Central memory CD8-positive, alpha-beta T cell (primary cell): ENCODE results near the gene COPE.
A peak's percentile ranks its signal among the peaks of the same experiment; 100 is the strongest.

Source experiments
- ATAC-seq: fragments of 150-1000 bp; cut with Tn5 transposase; replicated peaks from 2 replicates; pipeline ENCODE4 v1.10.0; 2022; ENCODE audit warnings: mild to moderate bottlenecking, moderate FRiP score, moderate number of reproducible peaks; ENCODE audit not compliant: poor library complexity, severe bottlenecking; ENCODE audit errors: extremely low read depth
- DNase-seq, 2 donors: peaks; one replicate each; pipeline ENCODE4 v3.0.0; 2021; ENCODE audit warnings: low spot score in 2 of 2
- H3K27ac Mint-ChIP-seq: one replicate; pipeline ENCODE4 v1.8.0; 2022; ENCODE audit warnings: low read depth, mild to moderate bottlenecking, moderate library complexity, mixed read lengths
- H3K27me3 Mint-ChIP-seq: one replicate; pipeline ENCODE4 v1.8.0; 2022; ENCODE audit warnings: mixed read lengths
- H3K36me3 Mint-ChIP-seq: one replicate; pipeline ENCODE4 v1.8.0; 2022; ENCODE audit warnings: mild to moderate bottlenecking, moderate library complexity, mixed read lengths; ENCODE audit not compliant: insufficient read depth
- H3K4me1 Mint-ChIP-seq: one replicate; pipeline ENCODE4 v1.8.0; 2022; ENCODE audit warnings: mixed read lengths
- H3K4me3 Mint-ChIP-seq: one replicate; pipeline ENCODE4 v1.8.0; 2022; ENCODE audit warnings: mild to moderate bottlenecking, moderate library complexity, mixed read lengths
- H3K9me3 Mint-ChIP-seq: one replicate; pipeline ENCODE4 v1.8.0; 2022; ENCODE audit warnings: mixed read lengths

COPE gene

GRCh38 chr19:18893587-18894253 is 25.5 kb downstream of the COPE start:
- peaks cover 5% of the 10 kb centered on the region for H3K36me3 Mint-ChIP-seq
- H3K9me3 Mint-ChIP-seq, result no peaks in the 10 kb centered on the region
- H3K27me3 Mint-ChIP-seq, result peaks cover 39% of the 10 kb centered on the region
- no peak overlapping the region for H3K27ac Mint-ChIP-seq
- H3K4me1 Mint-ChIP-seq, result peaks cover 17% of the 10 kb centered on the region
- no peak for ATAC-seq
- no peak for DNase-seq
- H3K4me3 Mint-ChIP-seq, result no peak overlapping the region

- Mint-ChIP-seq H3K9me3 (no peaks in the 10 kb centered on the region), H3K36me3 (no peaks in the 10 kb centered on the region), H3K27ac (no peak overlapping the region), H3K4me3 (no peak overlapping the region), H3K4me1 (no peaks in the 10 kb centered on the region), H3K27me3 (peaks cover 28% of the 10 kb centered on the region)
- DNase-seq (no peak), ATAC-seq (no peak)
Observed at GRCh38 chr19:18889949-18890745, 29.0 kb downstream of the COPE start.

GRCh38 chr19:18886972-18887371 is 32.2 kb downstream of the COPE start:
- Mint-ChIP-seq H3K36me3 (no peaks in the 10 kb centered on the region), H3K27ac (no peak overlapping the region), H3K27me3 (peaks cover 10% of the 10 kb centered on the region), H3K9me3 (no peaks in the 10 kb centered on the region), H3K4me3 (no peak overlapping the region), H3K4me1 (peaks cover 12% of the 10 kb centered on the region)
- DNase-seq (no peak), ATAC-seq (no peak)

- Mint-ChIP-seq H3K36me3 (no peaks in the 10 kb centered on the region), H3K27me3 (peaks cover 10% of the 10 kb centered on the region), H3K4me3 (no peak overlapping the region), H3K4me1 (peaks cover 12% of the 10 kb centered on the region), H3K9me3 (no peaks in the 10 kb centered on the region), H3K27ac (no peak overlapping the region)
- DNase-seq, result no peak
- ATAC-seq, result no peak
Observed at GRCh38 chr19:18883526-18884304, 35.5 kb downstream of the COPE start.

- Mint-ChIP-seq H3K36me3 (no peaks in the 10 kb centered on the region), H3K9me3 (no peaks in the 10 kb centered on the region), H3K4me3 (no peak overlapping the region), H3K27ac (peak overlapping the region; percentile 14), H3K27me3 (peaks cover 2% of the 10 kb centered on the region), H3K4me1 (peaks cover 12% of the 10 kb centered on the region)
- ATAC-seq, result no peak
- no peak for DNase-seq
Observed at GRCh38 chr19:18881491-18881890, 37.7 kb downstream of the COPE start.

- H3K27me3 Mint-ChIP-seq, result no peaks in the 10 kb centered on the region
- H3K36me3 Mint-ChIP-seq, result no peaks in the 10 kb centered on the region
- H3K4me3 Mint-ChIP-seq, result no peak overlapping the region
- H3K27ac Mint-ChIP-seq, result no peak overlapping the region
- DNase-seq, result no peak
- no peaks in the 10 kb centered on the region for H3K9me3 Mint-ChIP-seq
- peaks cover 12% of the 10 kb centered on the region for H3K4me1 Mint-ChIP-seq
- peak; percentile 52 for ATAC-seq
Observed at GRCh38 chr19:18879579-18880373, 39.4 kb downstream of the COPE start.

GRCh38 chr19:18878858-18879578 is 40.2 kb downstream of the COPE start:
- H3K27me3 Mint-ChIP-seq, result no peaks in the 10 kb centered on the region
- H3K36me3 Mint-ChIP-seq, result no peaks in the 10 kb centered on the region
- H3K4me1 Mint-ChIP-seq, result peaks cover 10% of the 10 kb centered on the region
- ATAC-seq, result no peak
- no peak overlapping the region for H3K27ac Mint-ChIP-seq
- no peaks in the 10 kb centered on the region for H3K9me3 Mint-ChIP-seq
- no peak overlapping the region for H3K4me3 Mint-ChIP-seq
- no peak for DNase-seq

GRCh38 chr19:18878058-18878797 is 41.0 kb downstream of the COPE start:
- no peak for ATAC-seq
- H3K9me3 Mint-ChIP-seq, result no peaks in the 10 kb centered on the region
- H3K36me3 Mint-ChIP-seq, result no peaks in the 10 kb centered on the region
- no peak for DNase-seq
- H3K27me3 Mint-ChIP-seq, result no peaks in the 10 kb centered on the region
- H3K4me3 Mint-ChIP-seq, result no peak overlapping the region
- H3K27ac Mint-ChIP-seq, result no peak overlapping the region
- peaks cover 2% of the 10 kb centered on the region for H3K4me1 Mint-ChIP-seq

- H3K4me1 Mint-ChIP-seq, result peaks cover under 1% of the 10 kb centered on the region
- H3K4me3 Mint-ChIP-seq, result no peak overlapping the region
- H3K27ac Mint-ChIP-seq, result no peak overlapping the region
- DNase-seq, result no peak
- no peaks in the 10 kb centered on the region for H3K27me3 Mint-ChIP-seq
- H3K9me3 Mint-ChIP-seq, result no peaks in the 10 kb centered on the region
- ATAC-seq, result no peak
- peaks cover 1% of the 10 kb centered on the region for H3K36me3 Mint-ChIP-seq
Observed at GRCh38 chr19:18876865-18877264, 42.3 kb downstream of the COPE start.

GRCh38 chr19:18875726-18876125 is 43.5 kb downstream of the COPE start:
- peaks cover 1% of the 10 kb centered on the region for H3K36me3 Mint-ChIP-seq
- no peak for DNase-seq
- no peak overlapping the region for H3K4me3 Mint-ChIP-seq
- no peaks in the 10 kb centered on the region for H3K9me3 Mint-ChIP-seq
- ATAC-seq, result no peak
- no peaks in the 10 kb centered on the region for H3K27me3 Mint-ChIP-seq
- H3K27ac Mint-ChIP-seq, result no peak overlapping the region
- peaks cover 10% of the 10 kb centered on the region for H3K4me1 Mint-ChIP-seq

GRCh38 chr19:18871543-18871942 is 47.6 kb downstream of the COPE start:
- Mint-ChIP-seq H3K36me3 (peaks cover 13% of the 10 kb centered on the region), H3K4me3 (no peak overlapping the region), H3K27me3 (no peaks in the 10 kb centered on the region), H3K9me3 (no peaks in the 10 kb centered on the region), H3K4me1 (peaks cover 12% of the 10 kb centered on the region), H3K27ac (no peak overlapping the region)
- DNase-seq (no peak), ATAC-seq (no peak)
